ENCODE data around the gene PARVB.

GRCh38 chr22:44094751-44095302 lies 70.7 kb downstream of the PARVB start:
- TF ChIP-seq, protein P1, sequence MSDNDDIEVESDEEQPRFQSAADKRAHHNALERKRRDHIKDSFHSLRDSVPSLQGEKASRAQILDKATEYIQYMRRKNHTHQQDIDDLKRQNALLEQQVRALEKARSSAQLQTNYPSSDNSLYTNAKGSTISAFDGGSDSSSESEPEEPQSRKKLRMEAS (IDR thresholded peaks at IDR 0.05; ENCODE audit: low read depth, low read length): no peak
- TF ChIP-seq CTCF (IDR thresholded peaks at IDR 0.05; ENCODE audit: low read depth, low read length) (no peak), POLR2A (IDR thresholded peaks at IDR 0.05; ENCODE audit: extremely low read depth, insufficient read length) (no peak)
